CD4-positive, alpha-beta T cell treated with Interferon alpha-2 for 1 hour (primary cell): Measurements from ENCODE around the gene PNMA6E.

ENCODE experiments used
- DNase-seq, 2 donors: peaks; one replicate each; pipeline ENCODE4 v3.0.0-alpha.2; 2020 to 2022

The PNMA6E gene

DNA sequence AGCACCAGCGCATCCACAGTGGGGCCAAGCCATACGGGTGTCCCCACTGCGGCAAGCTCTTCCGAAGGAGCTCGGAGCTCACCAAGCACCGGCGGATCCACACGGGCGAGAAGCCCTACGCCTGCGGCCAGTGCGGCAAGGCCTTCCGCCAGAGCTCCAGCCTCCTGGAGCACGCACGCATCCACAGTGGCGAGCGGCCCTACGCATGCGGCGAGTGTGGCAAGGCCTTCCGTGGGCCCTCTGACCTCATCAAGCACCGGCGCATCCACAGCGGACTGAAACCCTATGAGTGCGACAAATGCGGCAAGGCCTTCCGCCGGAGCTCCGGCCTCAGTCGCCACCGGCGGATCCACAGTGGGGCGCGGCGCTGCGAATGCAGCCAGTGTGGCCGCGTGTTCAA lies 53.6 kb downstream of the PNMA6E start:
- no peak for DNase-seq
